Testis (tissue), 2 donors: ENCODE measurements around the gene DRG1.

Source experiments
- POLR2A ChIP-seq: fragments of 450-650 bp; IDR thresholded peaks from one replicate; pipeline ENCODE4 v1.6.1; 2017; ENCODE audit warnings: antibody characterized with exemption, mild to moderate bottlenecking, moderate library complexity
- TF ChIP-seq, protein P1 (sequence below), 3 experiments: fragments of 450-650 bp in 2 of 3; fragments of 200-600 bp in 1 of 3; sonication (generic) in 1 of 3; IDR thresholded peaks; one replicate each; pipeline ENCODE4 v1.5.1; 2016 to 2019; ENCODE audit warnings: antibody characterized with exemption in 3 of 3, mild to moderate bottlenecking in 2 of 3, moderate library complexity in 1 of 3

GRCh38 chr22:31461699-31462098 is 62.3 kb downstream of the DRG1 start:
- TF ChIP-seq, protein P1, sequence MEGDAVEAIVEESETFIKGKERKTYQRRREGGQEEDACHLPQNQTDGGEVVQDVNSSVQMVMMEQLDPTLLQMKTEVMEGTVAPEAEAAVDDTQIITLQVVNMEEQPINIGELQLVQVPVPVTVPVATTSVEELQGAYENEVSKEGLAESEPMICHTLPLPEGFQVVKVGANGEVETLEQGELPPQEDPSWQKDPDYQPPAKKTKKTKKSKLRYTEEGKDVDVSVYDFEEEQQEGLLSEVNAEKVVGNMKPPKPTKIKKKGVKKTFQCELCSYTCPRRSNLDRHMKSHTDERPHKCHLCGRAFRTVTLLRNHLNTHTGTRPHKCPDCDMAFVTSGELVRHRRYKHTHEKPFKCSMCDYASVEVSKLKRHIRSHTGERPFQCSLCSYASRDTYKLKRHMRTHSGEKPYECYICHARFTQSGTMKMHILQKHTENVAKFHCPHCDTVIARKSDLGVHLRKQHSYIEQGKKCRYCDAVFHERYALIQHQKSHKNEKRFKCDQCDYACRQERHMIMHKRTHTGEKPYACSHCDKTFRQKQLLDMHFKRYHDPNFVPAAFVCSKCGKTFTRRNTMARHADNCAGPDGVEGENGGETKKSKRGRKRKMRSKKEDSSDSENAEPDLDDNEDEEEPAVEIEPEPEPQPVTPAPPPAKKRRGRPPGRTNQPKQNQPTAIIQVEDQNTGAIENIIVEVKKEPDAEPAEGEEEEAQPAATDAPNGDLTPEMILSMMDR (IDR thresholded peaks at IDR 0.05), result no peak
- TF ChIP-seq POLR2A, result no peak
